Right atrium auricular region (tissue), 2 donors: ENCODE results near the gene OR1E1. TPM values are rescaled to one million over a fixed set of nuclear protein-coding genes. Genes with fewer than 3 reads are reported as not detected.
"Not testable (repeated sequence)": the region's sequence is repeated elsewhere in the genome, so short reads cannot be mapped to it uniquely, and the experiment has no call there.

ENCODE experiments used
- DNase-seq: peaks from one replicate; pipeline ENCODE4 v3.0.0-alpha.2; 2019; ENCODE audit warnings: low spot score
- H3K27ac ChIP-seq, 2 donors: fragments of 200-600 bp; sonication (generic); 1 replicate in 1 of 2; 2 replicates in 1 of 2; pipeline ENCODE4 v1.5.1; 2016 to 2019
- H3K27me3 ChIP-seq, 2 donors: fragments of 200-600 bp; sonication (generic); one replicate each; pipeline versions ENCODE4 v1.5.1 to v1.6.0; 2017 to 2019
- H3K36me3 ChIP-seq: fragments of 200-600 bp; sonication (generic); one replicate; pipeline ENCODE4 v1.5.1; 2016
- H3K4me1 ChIP-seq, 2 donors: fragments of 200-600 bp; sonication (generic); one replicate each; pipeline versions ENCODE4 v1.5.1 to v1.6.0; 2017 to 2019
- H3K4me3 ChIP-seq, 2 donors: fragments of 200-600 bp; sonication (generic); 1 replicate in 1 of 2; 2 replicates in 1 of 2; pipeline ENCODE4 v1.5.1; 2017 to 2019; ENCODE audit warnings: mild to moderate bottlenecking in 1 of 2, moderate library complexity in 1 of 2
- H3K9me3 ChIP-seq, 2 donors: fragments of 200-600 bp; sonication (generic); one replicate each; pipeline ENCODE4 v1.5.1; 2019
- CTCF ChIP-seq, 2 donors: fragments of 200-600 bp; sonication (generic); IDR thresholded peaks; one replicate each; pipeline ENCODE4 v1.5.1; 2019; ENCODE audit warnings: antibody characterized with exemption in 2 of 2
- total RNA-seq, 2 donors: library from RNA; depleted of rRNA; stranded (reverse); fragments of >200 nt; gene quantifications; one replicate each; pipeline ENCODE4 v1.1.0, GENCODE V29; 2016

OR1E1 gene
- total RNA-seq, 2 donors from 2014 or later = not detected

GRCh38 chr17:3418222-3418621, 20.0 kb upstream of the OR1E1 start:
- H3K27ac ChIP-seq = no peak overlapping the region
- no peak overlapping the region for H3K4me3 ChIP-seq
- H3K4me1 ChIP-seq = no peaks in the 10 kb centered on the region
- no peaks in the 10 kb centered on the region for H3K36me3 ChIP-seq
- H3K27me3 ChIP-seq = no peaks in the 10 kb centered on the region
- no peak for TF ChIP-seq CTCF (IDR thresholded peaks at IDR 0.05)
- no peak for DNase-seq
- peaks cover 0 to 5% of the 10 kb centered on the region in 2 donors for H3K9me3 ChIP-seq

GRCh38 chr17:3415610-3416009, 17.4 kb upstream of the OR1E1 start:
- no peak for TF ChIP-seq CTCF (IDR thresholded peaks at IDR 0.05)
- no peak overlapping the region for H3K27ac ChIP-seq

GRCh38 chr17:3412216-3412615, 14.0 kb upstream of the OR1E1 start:
- H3K27ac ChIP-seq, DNase-seq, H3K27me3 ChIP-seq, H3K36me3 ChIP-seq, H3K4me1 ChIP-seq, H3K4me3 ChIP-seq: not testable (repeated sequence)
- peaks cover 0 to 16% of the 10 kb centered on the region in 2 donors for H3K9me3 ChIP-seq

More at GRCh38 chr17:3415610-3416009, 17.4 kb upstream of the OR1E1 start:
- no peaks in the 10 kb centered on the region for H3K4me1 ChIP-seq
- H3K4me3 ChIP-seq = no peak overlapping the region
- H3K9me3 ChIP-seq = peaks cover 0 to 5% of the 10 kb centered on the region in 2 donors
- H3K27me3 ChIP-seq = no peaks in the 10 kb centered on the region
- no peaks in the 10 kb centered on the region for H3K36me3 ChIP-seq
- no peak for DNase-seq

- no peaks in the 10 kb centered on the region for H3K4me1 ChIP-seq
- peaks cover 0 to 21% of the 10 kb centered on the region in 2 donors for H3K9me3 ChIP-seq
- no peak within 1 kb of the TSS for H3K4me3 ChIP-seq
- H3K27ac ChIP-seq = no peak within 1 kb of the TSS
- H3K36me3 ChIP-seq = no peaks in the 10 kb centered on the region
- TF ChIP-seq CTCF (IDR thresholded peaks at IDR 0.05) = no peak
- no peaks in the 10 kb centered on the region for H3K27me3 ChIP-seq
- DNase-seq = no peak
Measured at GRCh38 chr17:3411070-3411469, 12.9 kb upstream of the OR1E1 start, which contains the start of gene OR3A3. Gene OR3A3 (plus strand): TSS chr17:3411370.

- H3K27me3 ChIP-seq, H3K36me3 ChIP-seq, H3K27ac ChIP-seq, H3K4me1 ChIP-seq, H3K4me3 ChIP-seq, DNase-seq: not testable (repeated sequence)
- H3K9me3 ChIP-seq = peaks cover 0 to 27% of the 10 kb centered on the region in 2 donors
Measured at GRCh38 chr17:3403856-3404255, 5.6 kb upstream of the OR1E1 start.

GRCh38 chr17:3401786-3402185, 3.6 kb upstream of the OR1E1 start:
- no peaks in the 10 kb centered on the region for H3K27me3 ChIP-seq

More at GRCh38 chr17:3401786-3402185, 3.6 kb upstream of the OR1E1 start:
- TF ChIP-seq CTCF (IDR thresholded peaks at IDR 0.05) = no peak
- no peak for DNase-seq
- Histone ChIP-seq H3K4me1 (no peaks in the 10 kb centered on the region), H3K9me3 (peaks cover 0 to 12% of the 10 kb centered on the region in 2 donors), H3K36me3 (no peaks in the 10 kb centered on the region), H3K27ac (no peak overlapping the region), H3K4me3 (no peak overlapping the region)
